ENCODE results near the gene ESRRG. TPM values are rescaled to one million over a fixed set of nuclear protein-coding genes. Genes with fewer than 3 reads are reported as not detected.

ESRRG gene
- total and polyA plus RNA-seq, 2 experiments from 2014 or later: 1.2 to 1.7 TPM

DNA sequence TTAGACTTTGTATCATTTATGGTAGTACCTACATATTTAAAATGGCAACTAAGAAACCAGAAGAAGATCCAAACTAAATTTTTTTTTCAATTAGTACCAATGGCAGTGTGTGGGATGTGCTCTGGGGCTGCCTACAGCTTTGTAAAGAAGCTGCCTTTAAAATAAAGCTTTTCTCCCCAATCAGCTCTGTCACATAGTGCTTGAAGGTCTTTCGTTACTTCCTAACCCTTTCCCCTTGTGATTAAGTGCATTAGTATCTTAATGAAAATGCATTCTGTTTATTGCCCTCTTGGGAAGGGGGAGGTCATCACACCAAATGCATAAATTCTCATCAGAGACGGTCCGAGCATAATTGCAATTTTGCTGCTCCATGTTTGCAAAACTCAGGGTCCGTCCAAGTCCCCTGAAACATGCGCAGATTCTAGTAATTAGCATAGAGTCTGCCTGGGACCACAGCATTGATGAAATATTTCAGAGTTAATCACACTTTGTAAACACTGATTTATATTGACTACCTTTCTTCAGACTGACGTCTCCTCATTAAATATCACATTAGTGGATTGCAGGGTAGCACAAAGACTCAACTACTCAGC is 71.3 kb downstream of the ESRRG start (continued):
- TF ChIP-seq, protein P1, sequence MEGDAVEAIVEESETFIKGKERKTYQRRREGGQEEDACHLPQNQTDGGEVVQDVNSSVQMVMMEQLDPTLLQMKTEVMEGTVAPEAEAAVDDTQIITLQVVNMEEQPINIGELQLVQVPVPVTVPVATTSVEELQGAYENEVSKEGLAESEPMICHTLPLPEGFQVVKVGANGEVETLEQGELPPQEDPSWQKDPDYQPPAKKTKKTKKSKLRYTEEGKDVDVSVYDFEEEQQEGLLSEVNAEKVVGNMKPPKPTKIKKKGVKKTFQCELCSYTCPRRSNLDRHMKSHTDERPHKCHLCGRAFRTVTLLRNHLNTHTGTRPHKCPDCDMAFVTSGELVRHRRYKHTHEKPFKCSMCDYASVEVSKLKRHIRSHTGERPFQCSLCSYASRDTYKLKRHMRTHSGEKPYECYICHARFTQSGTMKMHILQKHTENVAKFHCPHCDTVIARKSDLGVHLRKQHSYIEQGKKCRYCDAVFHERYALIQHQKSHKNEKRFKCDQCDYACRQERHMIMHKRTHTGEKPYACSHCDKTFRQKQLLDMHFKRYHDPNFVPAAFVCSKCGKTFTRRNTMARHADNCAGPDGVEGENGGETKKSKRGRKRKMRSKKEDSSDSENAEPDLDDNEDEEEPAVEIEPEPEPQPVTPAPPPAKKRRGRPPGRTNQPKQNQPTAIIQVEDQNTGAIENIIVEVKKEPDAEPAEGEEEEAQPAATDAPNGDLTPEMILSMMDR (conservative IDR thresholded peaks at IDR 0.05; ENCODE audit: low read depth in 2 of 2): no peak
- no peak for TF ChIP-seq POLR2AphosphoS5 (IDR thresholded peaks at IDR 0.05; ENCODE audit: low read depth)

DNA sequence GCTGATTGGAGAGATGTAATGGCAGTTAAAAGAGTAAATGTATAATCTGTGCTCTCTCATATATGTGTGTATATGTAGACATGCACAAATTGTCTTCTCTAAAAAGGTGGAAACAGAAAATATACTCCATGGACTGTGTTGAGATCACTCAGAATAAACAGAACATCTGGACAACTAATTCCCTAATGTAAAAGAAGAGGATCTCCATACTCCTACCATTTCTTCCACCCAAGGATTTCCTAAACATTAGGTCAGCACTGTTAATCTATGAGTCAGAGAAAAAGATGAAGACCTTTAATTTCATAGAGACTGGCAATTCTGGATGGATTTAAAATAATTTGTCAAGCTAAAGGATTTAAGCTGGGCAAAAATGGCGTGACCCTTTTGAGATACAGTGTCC is 80.1 kb downstream of the ESRRG start:
- H3K79me2 ChIP-seq (replicated peaks; ENCODE audit: insufficient read depth): no peaks in the 10 kb centered on the region
- H3K27me3 ChIP-seq (ENCODE audit: insufficient read depth): no peaks in the 10 kb centered on the region
- H3F3A ChIP-seq (replicated peaks; ENCODE audit: low read depth): no peaks in the 10 kb centered on the region
- ATAC-seq (no peak), DNase-seq (ENCODE audit: low spot score) (no peak)
- H3K27me3 Mint-ChIP-seq (ENCODE audit: insufficient read depth, low read depth, poor library complexity): no peaks in the 10 kb centered on the region
- no peak overlapping the region for H3K27ac ChIP-seq (ENCODE audit: low read depth)
- no peaks in the 10 kb centered on the region for H3K4me1 Mint-ChIP-seq
- no peak overlapping the region for H3K4me3 Mint-ChIP-seq
- no peaks in the 10 kb centered on the region for H3K9me3 Mint-ChIP-seq
- H3K4me3 ChIP-seq: no peak overlapping the region
- H3K36me3 ChIP-seq (ENCODE audit: insufficient read depth): no peaks in the 10 kb centered on the region
- no peaks in the 10 kb centered on the region for H4K20me1 ChIP-seq (replicated peaks; ENCODE audit: insufficient read depth)
- no peaks in the 10 kb centered on the region for H3K9me2 ChIP-seq (ENCODE audit: insufficient read depth)
- H3K27ac Mint-ChIP-seq: no peak overlapping the region
- no peak overlapping the region for H2AFZ ChIP-seq
- no peaks in the 10 kb centered on the region for H3K4me1 ChIP-seq (ENCODE audit: insufficient read depth)
- H3K4me2 ChIP-seq: no peak overlapping the region
- no peaks in the 10 kb centered on the region for H3K36me3 Mint-ChIP-seq (ENCODE audit: low read depth)
- TF ChIP-seq CREB1 (CRISPR knock-in tag; IDR thresholded peaks at IDR 0.05; ENCODE audit: low read depth): no peak
- TF ChIP-seq STAT1 (IDR thresholded peaks at IDR 0.05; ENCODE audit: unreplicated experiment): no peak
- TF ChIP-seq, protein P2, sequence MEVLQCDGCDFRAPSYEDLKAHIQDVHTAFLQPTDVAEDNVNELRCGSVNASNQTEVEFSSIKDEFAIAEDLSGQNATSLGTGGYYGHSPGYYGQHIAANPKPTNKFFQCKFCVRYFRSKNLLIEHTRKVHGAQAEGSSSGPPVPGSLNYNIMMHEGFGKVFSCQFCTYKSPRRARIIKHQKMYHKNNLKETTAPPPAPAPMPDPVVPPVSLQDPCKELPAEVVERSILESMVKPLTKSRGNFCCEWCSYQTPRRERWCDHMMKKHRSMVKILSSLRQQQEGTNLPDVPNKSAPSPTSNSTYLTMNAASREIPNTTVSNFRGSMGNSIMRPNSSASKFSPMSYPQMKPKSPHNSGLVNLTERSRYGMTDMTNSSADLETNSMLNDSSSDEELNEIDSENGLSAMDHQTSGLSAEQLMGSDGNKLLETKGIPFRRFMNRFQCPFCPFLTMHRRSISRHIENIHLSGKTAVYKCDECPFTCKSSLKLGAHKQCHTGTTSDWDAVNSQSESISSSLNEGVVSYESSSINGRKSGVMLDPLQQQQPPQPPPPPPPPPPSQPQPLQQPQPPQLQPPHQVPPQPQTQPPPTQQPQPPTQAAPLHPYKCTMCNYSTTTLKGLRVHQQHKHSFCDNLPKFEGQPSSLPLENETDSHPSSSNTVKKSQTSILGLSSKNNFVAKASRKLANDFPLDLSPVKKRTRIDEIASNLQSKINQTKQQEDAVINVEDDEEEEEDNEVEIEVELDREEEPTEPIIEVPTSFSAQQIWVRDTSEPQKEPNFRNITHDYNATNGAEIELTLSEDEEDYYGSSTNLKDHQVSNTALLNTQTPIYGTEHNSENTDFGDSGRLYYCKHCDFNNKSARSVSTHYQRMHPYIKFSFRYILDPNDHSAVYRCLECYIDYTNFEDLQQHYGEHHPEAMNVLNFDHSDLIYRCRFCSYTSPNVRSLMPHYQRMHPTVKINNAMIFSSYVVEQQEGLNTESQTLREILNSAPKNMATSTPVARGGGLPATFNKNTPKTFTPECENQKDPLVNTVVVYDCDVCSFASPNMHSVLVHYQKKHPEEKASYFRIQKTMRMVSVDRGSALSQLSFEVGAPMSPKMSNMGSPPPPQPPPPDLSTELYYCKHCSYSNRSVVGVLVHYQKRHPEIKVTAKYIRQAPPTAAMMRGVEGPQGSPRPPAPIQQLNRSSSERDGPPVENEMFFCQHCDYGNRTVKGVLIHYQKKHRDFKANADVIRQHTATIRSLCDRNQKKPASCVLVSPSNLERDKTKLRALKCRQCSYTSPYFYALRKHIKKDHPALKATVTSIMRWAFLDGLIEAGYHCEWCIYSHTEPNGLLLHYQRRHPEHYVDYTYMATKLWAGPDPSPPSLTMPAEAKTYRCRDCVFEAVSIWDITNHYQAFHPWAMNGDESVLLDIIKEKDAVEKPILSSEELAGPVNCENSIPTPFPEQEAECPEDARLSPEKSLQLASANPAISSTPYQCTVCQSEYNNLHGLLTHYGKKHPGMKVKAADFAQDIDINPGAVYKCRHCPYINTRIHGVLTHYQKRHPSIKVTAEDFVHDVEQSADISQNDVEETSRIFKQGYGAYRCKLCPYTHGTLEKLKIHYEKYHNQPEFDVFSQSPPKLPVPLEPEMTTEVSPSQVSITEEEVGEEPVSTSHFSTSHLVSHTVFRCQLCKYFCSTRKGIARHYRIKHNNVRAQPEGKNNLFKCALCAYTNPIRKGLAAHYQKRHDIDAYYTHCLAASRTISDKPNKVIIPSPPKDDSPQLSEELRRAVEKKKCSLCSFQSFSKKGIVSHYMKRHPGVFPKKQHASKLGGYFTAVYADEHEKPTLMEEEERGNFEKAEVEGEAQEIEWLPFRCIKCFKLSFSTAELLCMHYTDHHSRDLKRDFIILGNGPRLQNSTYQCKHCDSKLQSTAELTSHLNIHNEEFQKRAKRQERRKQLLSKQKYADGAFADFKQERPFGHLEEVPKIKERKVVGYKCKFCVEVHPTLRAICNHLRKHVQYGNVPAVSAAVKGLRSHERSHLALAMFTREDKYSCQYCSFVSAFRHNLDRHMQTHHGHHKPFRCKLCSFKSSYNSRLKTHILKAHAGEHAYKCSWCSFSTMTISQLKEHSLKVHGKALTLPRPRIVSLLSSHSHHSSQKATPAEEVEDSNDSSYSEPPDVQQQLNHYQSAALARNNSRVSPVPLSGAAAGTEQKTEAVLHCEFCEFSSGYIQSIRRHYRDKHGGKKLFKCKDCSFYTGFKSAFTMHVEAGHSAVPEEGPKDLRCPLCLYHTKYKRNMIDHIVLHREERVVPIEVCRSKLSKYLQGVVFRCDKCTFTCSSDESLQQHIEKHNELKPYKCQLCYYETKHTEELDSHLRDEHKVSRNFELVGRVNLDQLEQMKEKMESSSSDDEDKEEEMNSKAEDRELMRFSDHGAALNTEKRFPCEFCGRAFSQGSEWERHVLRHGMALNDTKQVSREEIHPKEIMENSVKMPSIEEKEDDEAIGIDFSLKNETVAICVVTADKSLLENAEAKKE (CRISPR knock-in tag; IDR thresholded peaks at IDR 0.05): no peak
- TF ChIP-seq, protein P3, sequence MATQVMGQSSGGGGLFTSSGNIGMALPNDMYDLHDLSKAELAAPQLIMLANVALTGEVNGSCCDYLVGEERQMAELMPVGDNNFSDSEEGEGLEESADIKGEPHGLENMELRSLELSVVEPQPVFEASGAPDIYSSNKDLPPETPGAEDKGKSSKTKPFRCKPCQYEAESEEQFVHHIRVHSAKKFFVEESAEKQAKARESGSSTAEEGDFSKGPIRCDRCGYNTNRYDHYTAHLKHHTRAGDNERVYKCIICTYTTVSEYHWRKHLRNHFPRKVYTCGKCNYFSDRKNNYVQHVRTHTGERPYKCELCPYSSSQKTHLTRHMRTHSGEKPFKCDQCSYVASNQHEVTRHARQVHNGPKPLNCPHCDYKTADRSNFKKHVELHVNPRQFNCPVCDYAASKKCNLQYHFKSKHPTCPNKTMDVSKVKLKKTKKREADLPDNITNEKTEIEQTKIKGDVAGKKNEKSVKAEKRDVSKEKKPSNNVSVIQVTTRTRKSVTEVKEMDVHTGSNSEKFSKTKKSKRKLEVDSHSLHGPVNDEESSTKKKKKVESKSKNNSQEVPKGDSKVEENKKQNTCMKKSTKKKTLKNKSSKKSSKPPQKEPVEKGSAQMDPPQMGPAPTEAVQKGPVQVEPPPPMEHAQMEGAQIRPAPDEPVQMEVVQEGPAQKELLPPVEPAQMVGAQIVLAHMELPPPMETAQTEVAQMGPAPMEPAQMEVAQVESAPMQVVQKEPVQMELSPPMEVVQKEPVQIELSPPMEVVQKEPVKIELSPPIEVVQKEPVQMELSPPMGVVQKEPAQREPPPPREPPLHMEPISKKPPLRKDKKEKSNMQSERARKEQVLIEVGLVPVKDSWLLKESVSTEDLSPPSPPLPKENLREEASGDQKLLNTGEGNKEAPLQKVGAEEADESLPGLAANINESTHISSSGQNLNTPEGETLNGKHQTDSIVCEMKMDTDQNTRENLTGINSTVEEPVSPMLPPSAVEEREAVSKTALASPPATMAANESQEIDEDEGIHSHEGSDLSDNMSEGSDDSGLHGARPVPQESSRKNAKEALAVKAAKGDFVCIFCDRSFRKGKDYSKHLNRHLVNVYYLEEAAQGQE (IDR thresholded peaks at IDR 0.05; ENCODE audit: unreplicated experiment): no peak
- no peak for TF ChIP-seq ZNF114 (CRISPR knock-in tag; IDR thresholded peaks at IDR 0.05)
- TF ChIP-seq, protein P4, sequence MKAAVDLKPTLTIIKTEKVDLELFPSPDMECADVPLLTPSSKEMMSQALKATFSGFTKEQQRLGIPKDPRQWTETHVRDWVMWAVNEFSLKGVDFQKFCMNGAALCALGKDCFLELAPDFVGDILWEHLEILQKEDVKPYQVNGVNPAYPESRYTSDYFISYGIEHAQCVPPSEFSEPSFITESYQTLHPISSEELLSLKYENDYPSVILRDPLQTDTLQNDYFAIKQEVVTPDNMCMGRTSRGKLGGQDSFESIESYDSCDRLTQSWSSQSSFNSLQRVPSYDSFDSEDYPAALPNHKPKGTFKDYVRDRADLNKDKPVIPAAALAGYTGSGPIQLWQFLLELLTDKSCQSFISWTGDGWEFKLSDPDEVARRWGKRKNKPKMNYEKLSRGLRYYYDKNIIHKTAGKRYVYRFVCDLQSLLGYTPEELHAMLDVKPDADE (IDR thresholded peaks at IDR 0.05): no peak
- no peak for TF ChIP-seq ZNF331 (CRISPR knock-in tag; IDR thresholded peaks at IDR 0.05; ENCODE audit: low read depth)
- TF ChIP-seq NANOG (IDR thresholded peaks at IDR 0.05; ENCODE audit: borderline replicate concordance): no peak
- TF ChIP-seq, protein P1 (conservative IDR thresholded peaks at IDR 0.05; ENCODE audit: low read depth in 2 of 2): no peak

All from GM23338 (cell line).